GM12872 (cell line): ENCODE measurements around the gene MOV10.

Experiments
- TF ChIP-seq, protein P1 (sequence below): IDR thresholded peaks from 3 replicates; pipeline ENCODE4 v1.5.1; 2011; ENCODE audit warnings: low read depth, mild to moderate bottlenecking, low read length, moderate library complexity; ENCODE audit not compliant: insufficient read depth

The MOV10 gene

GRCh38 chr1:112715264-112716053 is 41.0 kb downstream of the MOV10 start, which contains the start of gene PPM1J:
Gene PPM1J (minus strand): TSS chr1:112715332. CDS start chr1:112715301, 31 bp downstream.
- TF ChIP-seq, protein P1, sequence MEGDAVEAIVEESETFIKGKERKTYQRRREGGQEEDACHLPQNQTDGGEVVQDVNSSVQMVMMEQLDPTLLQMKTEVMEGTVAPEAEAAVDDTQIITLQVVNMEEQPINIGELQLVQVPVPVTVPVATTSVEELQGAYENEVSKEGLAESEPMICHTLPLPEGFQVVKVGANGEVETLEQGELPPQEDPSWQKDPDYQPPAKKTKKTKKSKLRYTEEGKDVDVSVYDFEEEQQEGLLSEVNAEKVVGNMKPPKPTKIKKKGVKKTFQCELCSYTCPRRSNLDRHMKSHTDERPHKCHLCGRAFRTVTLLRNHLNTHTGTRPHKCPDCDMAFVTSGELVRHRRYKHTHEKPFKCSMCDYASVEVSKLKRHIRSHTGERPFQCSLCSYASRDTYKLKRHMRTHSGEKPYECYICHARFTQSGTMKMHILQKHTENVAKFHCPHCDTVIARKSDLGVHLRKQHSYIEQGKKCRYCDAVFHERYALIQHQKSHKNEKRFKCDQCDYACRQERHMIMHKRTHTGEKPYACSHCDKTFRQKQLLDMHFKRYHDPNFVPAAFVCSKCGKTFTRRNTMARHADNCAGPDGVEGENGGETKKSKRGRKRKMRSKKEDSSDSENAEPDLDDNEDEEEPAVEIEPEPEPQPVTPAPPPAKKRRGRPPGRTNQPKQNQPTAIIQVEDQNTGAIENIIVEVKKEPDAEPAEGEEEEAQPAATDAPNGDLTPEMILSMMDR: no peak

DNA sequence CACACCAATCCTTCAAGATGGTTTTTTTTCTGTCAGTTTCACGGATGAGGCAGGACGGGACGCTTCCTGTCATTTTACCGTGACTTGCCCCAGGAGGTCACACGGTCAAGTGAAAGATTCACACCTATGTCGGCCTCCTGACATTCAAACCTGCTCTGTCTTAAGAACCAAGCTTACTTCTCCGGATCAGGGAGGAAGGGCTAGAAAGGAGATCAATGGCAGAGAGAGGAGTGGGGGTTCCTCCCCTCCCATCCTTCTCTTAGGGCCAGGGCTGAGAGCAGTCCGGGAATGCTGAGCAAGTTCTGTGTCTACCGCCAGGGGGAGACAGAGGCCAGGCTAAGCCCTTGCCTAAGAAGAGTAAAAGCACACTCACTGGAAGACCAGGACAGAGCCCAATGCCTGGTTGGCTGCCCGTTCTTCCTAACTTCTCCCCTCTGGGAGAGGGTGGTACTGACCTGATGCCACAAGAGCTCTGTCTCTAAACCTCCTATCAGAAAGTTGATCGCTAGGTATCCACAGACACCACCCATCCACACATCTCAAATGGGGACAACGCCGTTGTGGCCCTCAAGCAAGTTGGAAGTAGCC is 41.8 kb downstream of the MOV10 start:
- TF ChIP-seq, protein P1: peak; percentile 99

- TF ChIP-seq, protein P1: no peak
Measured at GRCh38 chr1:112717263-112717873, 42.9 kb downstream of the MOV10 start.

DNA sequence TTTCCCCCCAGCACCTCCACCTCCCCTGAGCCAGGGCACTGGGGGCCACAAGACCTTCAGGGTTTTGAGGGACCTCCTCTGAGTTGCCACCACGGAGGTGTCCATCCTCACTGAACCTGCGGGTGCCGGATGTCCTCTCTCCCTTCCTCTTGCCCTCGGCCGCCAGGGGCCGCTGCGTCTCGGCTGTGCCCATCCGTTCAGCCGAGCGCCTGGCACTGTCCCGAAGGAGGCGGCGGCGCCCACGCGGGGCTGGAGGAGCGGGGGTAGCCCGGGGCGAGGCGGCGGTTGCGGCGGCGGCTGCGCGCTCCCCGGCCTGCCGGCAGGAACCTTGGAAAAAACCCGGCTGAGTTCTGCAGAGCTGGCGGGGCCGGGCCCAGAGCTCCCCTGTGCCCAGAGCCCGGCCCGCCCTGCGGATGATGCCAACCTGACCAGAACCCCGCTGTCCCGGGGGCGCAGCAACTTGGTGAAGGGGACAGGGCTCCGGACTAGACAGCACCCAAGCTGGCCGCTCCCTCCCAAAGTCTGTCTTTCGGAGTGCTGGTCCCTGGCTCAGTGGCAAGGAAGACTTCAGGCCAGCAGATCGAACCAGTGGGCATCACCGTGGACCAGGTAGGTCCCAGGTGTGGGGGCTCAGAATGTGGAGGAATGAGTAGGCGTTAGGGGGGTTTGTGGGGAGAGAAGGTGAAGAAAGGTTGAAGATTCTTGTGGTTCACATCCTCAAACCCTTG is 44.4 kb downstream of the MOV10 start:
- TF ChIP-seq, protein P1: peak; percentile 93

- TF ChIP-seq, protein P1: no peak
Measured at GRCh38 chr1:112719706-112720105, 45.2 kb downstream of the MOV10 start.

- TF ChIP-seq, protein P1: no peak
Measured at GRCh38 chr1:112720800-112721199, 46.3 kb downstream of the MOV10 start.
